Mucosa of descending colon (tissue), 3 donors: ENCODE measurements around the gene KMT2B. TPM values are rescaled to one million over a fixed set of nuclear protein-coding genes. Genes with fewer than 3 reads are reported as not detected.

Source experiments
- ATAC-seq: fragments of 200-7000 bp; cut with Tn5 transposase; one replicate; pipeline ENCODE4 v1.9.1; 2020; ENCODE audit warnings: mild to moderate bottlenecking, moderate library complexity
- DNase-seq, 3 donors: peaks; one replicate each; pipeline ENCODE4 v3.0.0-alpha.2; 2020
- H3K36me3 ChIP-seq: fragments of 200-600 bp; one replicate; pipeline ENCODE4 v1.8.0; 2021; ENCODE audit warnings: low read depth, mild to moderate bottlenecking
- H3K4me1 ChIP-seq: fragments of 200-600 bp; one replicate; pipeline ENCODE4 v1.8.0; 2021; ENCODE audit warnings: low read depth, mild to moderate bottlenecking
- H3K4me3 ChIP-seq: fragments of 200-600 bp; one replicate; pipeline ENCODE4 v1.8.0; 2021; ENCODE audit warnings: mild to moderate bottlenecking
- H3K9me3 ChIP-seq: fragments of 200-600 bp; one replicate; pipeline ENCODE4 v1.8.0; 2021; ENCODE audit warnings: mild to moderate bottlenecking
- CTCF ChIP-seq: fragments of 200-600 bp; IDR thresholded peaks from one replicate; pipeline ENCODE4 v1.8.0; 2022; ENCODE audit warnings: antibody characterized with exemption, mild to moderate bottlenecking
- intact Hi-C, 2 donors: fragments of 100-400 bp; cut with DNase I in 1 of 2; cut with micrococcal nuclease in 1 of 2; formaldehyde crosslinking; loops; one replicate each; pipeline versions ENCODE4 v1.11.0 to v1.11.1; 2022; cut with DNase I, micrococcal nuclease
- total RNA-seq, 3 donors: library from RNA; stranded (reverse); fragmentation: NEBNext Ultra II Directional in 2 of 3; extraction: Animal tissue kit (Norgen Biotek cat#: 25700) in 2 of 3; gene quantifications; one replicate each; pipeline versions ENCODE4 v1.2.1 to v1.2.4, GENCODE V29; 2021 to 2023
- donor health status: DM: no; HTN: no; CAD: no; lungs with moderate emphysema.
- donor health status: DM: no; HTN: no; CAD: no.
- donor health status: DM: no; HTN: yes; CAD: no.

The KMT2B gene
- total RNA-seq, 3 donors from 2014 or later: 35.9 to 49.2 (median 37.5) TPM

GRCh38 chr19:35693835-35694599, 23.8 kb upstream of the KMT2B start:
- Histone ChIP-seq H3K4me1 (no peaks in the 10 kb centered on the region), H3K36me3 (no peaks in the 10 kb centered on the region), H3K4me3 (no peak overlapping the region), H3K9me3 (no peaks in the 10 kb centered on the region)
- ATAC-seq (peak; percentile 100), DNase-seq (peak; percentile 86 to 95 (median 89))
- TF ChIP-seq CTCF: peak; percentile 88
- intact Hi-C loops: loop anchor here in 1 of 2 donors (10.0 kb wide), 1 partner anchor 241 kb away; the partner anchor contains the start of gene LRFN3

- no peak for DNase-seq
- intact Hi-C loops: loop anchor here in 1 of 2 donors (10.0 kb wide), 1 partner anchor 239 kb away; the partner anchor contains the start of gene LRFN3
- H3K4me3 ChIP-seq: no peak overlapping the region
These were observed 21.8 kb upstream of the KMT2B start for GRCh38 chr19:35695895-35696422.

GRCh38 chr19:35696835-35697234, 21.0 kb upstream of the KMT2B start:
- DNase-seq (no peak), ATAC-seq (no peak)
- TF ChIP-seq CTCF: no peak
- Histone ChIP-seq H3K4me1 (no peaks in the 10 kb centered on the region), H3K9me3 (no peaks in the 10 kb centered on the region), H3K4me3 (no peak overlapping the region), H3K36me3 (no peaks in the 10 kb centered on the region)
- intact Hi-C loops: loop anchor here in 1 of 2 donors (10.0 kb wide), 1 partner anchor 238 kb away; the partner anchor contains the start of gene LRFN3

More at GRCh38 chr19:35695895-35696422, 21.8 kb upstream of the KMT2B start:
- H3K4me1 ChIP-seq: no peaks in the 10 kb centered on the region
- no peaks in the 10 kb centered on the region for H3K36me3 ChIP-seq
- ATAC-seq: no peak
- no peaks in the 10 kb centered on the region for H3K9me3 ChIP-seq
- TF ChIP-seq CTCF: no peak

GRCh38 chr19:35702223-35703012, 15.4 kb upstream of the KMT2B start:
- Histone ChIP-seq H3K36me3 (no peaks in the 10 kb centered on the region), H3K4me3 (no peak overlapping the region), H3K4me1 (peaks cover 4% of the 10 kb centered on the region), H3K9me3 (no peaks in the 10 kb centered on the region)
- intact Hi-C loops: no loop called here
- peak; percentile 92 to 97 (median 95) for DNase-seq
- ATAC-seq: peak; percentile 99
- no peak for TF ChIP-seq CTCF

GRCh38 chr19:35703343-35703742, 14.5 kb upstream of the KMT2B start:
- no peaks in the 10 kb centered on the region for H3K9me3 ChIP-seq
- ATAC-seq (no peak), DNase-seq (no peak)
- intact Hi-C loops: no loop called here
- no peak overlapping the region for H3K4me3 ChIP-seq
- H3K4me1 ChIP-seq: peaks cover 4% of the 10 kb centered on the region
- H3K36me3 ChIP-seq: no peaks in the 10 kb centered on the region
- no peak for TF ChIP-seq CTCF
